HCT116 (cell line): Measurements from ENCODE around the gene TMEM94. TPM values are rescaled to one million over a fixed set of nuclear protein-coding genes. Genes with fewer than 3 reads are reported as not detected.

Experiments used
- ATAC-seq: fragments of 200-7000 bp; cut with Tn5 transposase; 2 replicates; pipeline ENCODE4 v1.9.1; 2020; ENCODE audit warnings: mild to moderate bottlenecking, moderate library complexity
- BruUV-seq: library from RNA; stranded (reverse); fragments of 400-500 nt; replicated peaks from 2 replicates; lab custom pipeline; 2021; lab: Mats Ljungman, UMichigan
- CTCF ChIA-PET: fragments of 300-600 bp; sonication (Branson Sonifier 250); formaldehyde crosslinking; loops from one replicate; lab custom pipeline; 2021; ENCODE audit warnings: antibody characterized with exemption; lab: Charles Lee
- POLR2A ChIA-PET: fragments of 300-600, 350-600 bp; sonication (Branson Sonifier 250); formaldehyde crosslinking; loops from one replicate; lab custom pipeline; 2021; ENCODE audit warnings: antibody characterized with exemption; lab: Charles Lee
- RAD21 ChIA-PET, 2 experiments: fragments of 300-600 bp; sonication (Branson Sonifier 250); formaldehyde crosslinking; loops; one replicate each; lab custom pipeline; 2023; ENCODE audit warnings: low total read pairs in 2 of 2; ENCODE audit not compliant: uncharacterized antibody in 2 of 2, unreplicated experiment in 2 of 2, low non-redundant PET in 1 of 2; lab: Charles Lee
- DNase-seq: peaks from one replicate; pipeline ENCODE4 v3.0.0-alpha.2; 2010; ENCODE audit warnings: low read depth, low spot score
- H2AFZ ChIP-seq: fragments of 200-600 bp; shearing (Covaris generic), sonication (generic); 2 replicates; pipeline ENCODE4 v1.6.1; 2017; ENCODE audit warnings: low read depth, mixed run types, mixed read lengths, antibody characterized with exemption, low read length; ENCODE audit not compliant: poor library complexity, severe bottlenecking
- H3K27ac ChIP-seq: 2 replicates; pipeline ENCODE4 v1.5.1; 2012; ENCODE audit warnings: low read depth, low read length
- H3K27me3 ChIP-seq: fragments of 200-600 bp; sonication (generic); 2 replicates; pipeline ENCODE4 v1.6.1; 2016; ENCODE audit warnings: mixed run types, low read length, mixed read lengths; ENCODE audit not compliant: insufficient read depth
- H3K36me3 ChIP-seq, 2 experiments: fragments of 200-500 bp in 1 of 2; fragments of 200-600 bp in 1 of 2; sonication (Bioruptor generic) in 1 of 2; sonication (generic) in 1 of 2; 2 replicates each; pipeline versions ENCODE4 v1.5.1 to v1.6.1; 2014 to 2016; ENCODE audit warnings: low read length in 2 of 2, inconsistent platforms in 1 of 2, mixed read lengths in 1 of 2, mixed run types in 1 of 2; ENCODE audit not compliant: insufficient read depth in 2 of 2, control insufficient read depth in 1 of 2
- H3K4me1 ChIP-seq, 2 experiments: fragments of 200-600 bp in 1 of 2; sonication (generic) in 1 of 2; 2 replicates each; pipeline versions ENCODE4 v1.5.1 to v1.6.1; 2012 to 2017; ENCODE audit warnings: low read length in 2 of 2, inconsistent platforms in 1 of 2, mild to moderate bottlenecking in 1 of 2, mixed read lengths in 1 of 2, mixed run types in 1 of 2, moderate library complexity in 1 of 2; ENCODE audit not compliant: insufficient read depth in 2 of 2, control insufficient read depth in 1 of 2
- H3K4me2 ChIP-seq: fragments of 200-600 bp; sonication (generic); 2 replicates; pipeline ENCODE4 v1.6.1; 2017; ENCODE audit warnings: mixed run types, low read length, mixed read lengths
- H3K4me3 ChIP-seq, 2 experiments: fragments of 200-600 bp in 1 of 2; sonication (generic) in 1 of 2; replicated peaks in 1 of 2; 2 replicates each; pipeline ENCODE4 v1.5.1; 2011 to 2016; ENCODE audit warnings: low read length in 2 of 2, control low read depth in 1 of 2, low read depth in 1 of 2, mild to moderate bottlenecking in 1 of 2, mixed read lengths in 1 of 2, mixed run types in 1 of 2
- H3K79me2 ChIP-seq: fragments of 200-600 bp; sonication (generic); 2 replicates; pipeline ENCODE4 v1.6.1; 2017; ENCODE audit warnings: mild to moderate bottlenecking, mixed run types, low read length, moderate library complexity, mixed read lengths; ENCODE audit not compliant: insufficient read depth
- H3K9ac ChIP-seq: fragments of 200-600 bp; sonication (generic); 2 replicates; pipeline ENCODE4 v1.6.1; 2016; ENCODE audit warnings: low read length, mixed read lengths
- H3K9me2 ChIP-seq: fragments of 200-600 bp; sonication (generic), shearing (Covaris generic); 2 replicates; pipeline ENCODE4 v1.6.1; 2017; ENCODE audit warnings: mixed run types, mild to moderate bottlenecking, moderate library complexity; ENCODE audit not compliant: insufficient read depth
- H3K9me3 ChIP-seq, 2 experiments: fragments of 200-500 bp in 1 of 2; fragments of 200-600 bp in 1 of 2; sonication (Bioruptor generic) in 1 of 2; sonication (generic) in 1 of 2; 2 replicates each; pipeline ENCODE4 v1.6.1; 2014 to 2017; ENCODE audit warnings: low read length in 2 of 2, mixed read lengths in 2 of 2, inconsistent platforms in 1 of 2, low read depth in 1 of 2, mild to moderate bottlenecking in 1 of 2, mixed run types in 1 of 2, moderate library complexity in 1 of 2; ENCODE audit not compliant: control insufficient read depth in 1 of 2, insufficient read depth in 1 of 2
- H4K20me1 ChIP-seq: fragments of 200-600 bp; sonication (generic), shearing (Covaris generic); 2 replicates; pipeline ENCODE4 v1.6.1; 2017; ENCODE audit warnings: mixed run types, mild to moderate bottlenecking, moderate library complexity; ENCODE audit not compliant: insufficient read depth
- CBX3 ChIP-seq: IDR thresholded peaks from 2 replicates; pipeline ENCODE4 v1.6.1; 2012; ENCODE audit warnings: low read depth
- EGR1 ChIP-seq: IDR thresholded peaks from 2 replicates; pipeline ENCODE4 v1.6.1; 2012; ENCODE audit warnings: low read depth
- ELF1 ChIP-seq: IDR thresholded peaks from 2 replicates; pipeline ENCODE4 v1.6.1; 2012; ENCODE audit warnings: low read depth, borderline replicate concordance
- EZH2phosphoT487 ChIP-seq: fragments of 200-600 bp; IDR thresholded peaks from 2 replicates; pipeline ENCODE4 v1.6.1; 2018; ENCODE audit warnings: antibody characterized with exemption, borderline replicate concordance
- FOSL1 ChIP-seq: IDR thresholded peaks from 2 replicates; pipeline ENCODE4 v1.6.1; 2012; ENCODE audit warnings: low read depth
- JUND ChIP-seq: IDR thresholded peaks from 2 replicates; pipeline ENCODE4 v1.6.1; 2012
- MAX ChIP-seq: IDR thresholded peaks from 2 replicates; pipeline ENCODE4 v1.6.1; 2012
- RAD21 ChIP-seq: IDR thresholded peaks from 2 replicates; pipeline ENCODE4 v1.6.1; 2012; ENCODE audit warnings: low read depth, mild to moderate bottlenecking
- REST ChIP-seq: IDR thresholded peaks from 2 replicates; pipeline ENCODE4 v1.6.1; 2012; ENCODE audit warnings: low read depth
- SIN3A ChIP-seq: IDR thresholded peaks from 2 replicates; pipeline ENCODE4 v1.6.1; 2012; ENCODE audit warnings: low read depth
- TCF7L2 ChIP-seq: IDR thresholded peaks from 2 replicates; pipeline ENCODE4 v1.7.0; 2011; ENCODE audit warnings: borderline replicate concordance, inconsistent platforms; ENCODE audit not compliant: insufficient read depth, insufficient read length; ENCODE audit errors: extremely low read depth
- ZFX ChIP-seq: fragments of 450-650 bp; IDR thresholded peaks from 2 replicates; pipeline ENCODE4 v1.6.1; 2017
- ZNF274 ChIP-seq: fragments of 200-500 bp; sonication (Bioruptor generic); IDR thresholded peaks from 2 replicates; pipeline ENCODE4 v1.6.1; 2014; ENCODE audit warnings: mild to moderate bottlenecking, low read depth, low read length, inconsistent platforms
- intact Hi-C: fragments of 100-400 bp; cut with micrococcal nuclease; formaldehyde crosslinking; loops from 2 replicates; pipeline ENCODE4 v1.10.0; 2022
- total RNA-seq: library from RNA; stranded (reverse); gene quantifications from one replicate; pipeline ENCODE4 v1.2.1, GENCODE V29; 2021; ENCODE audit not compliant: unreplicated experiment

The TMEM94 gene
- total RNA-seq, 1 experiment from 2014 or later, result 75.4 TPM

DNA sequence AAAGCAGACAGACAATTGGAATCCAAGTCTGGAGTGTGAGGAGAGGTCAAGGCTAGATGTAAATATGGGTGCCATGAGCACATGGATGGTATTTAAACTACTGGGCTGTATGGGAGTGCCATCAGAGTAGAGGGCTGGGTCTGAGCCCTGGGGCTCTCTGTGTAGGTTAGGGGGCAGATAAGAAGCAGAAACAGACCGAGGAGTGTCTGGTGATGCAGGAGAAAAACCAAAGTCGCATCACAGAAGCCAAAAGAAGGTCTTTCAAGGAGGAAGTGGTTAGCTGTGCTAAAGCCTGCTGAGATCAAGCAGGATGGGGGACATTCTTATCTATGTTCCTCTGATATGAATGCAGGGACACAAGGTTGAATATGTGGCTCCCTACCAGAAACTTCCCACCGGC is 61.8 kb downstream of the TMEM94 start:
- no TSS peak for BruUV-seq
- Histone ChIP-seq H3K9me3 (no peaks in the 10 kb centered on the region), H3K27me3 (no peaks in the 10 kb centered on the region), H3K27ac (no peak overlapping the region), H3K79me2 (peaks cover 47% of the 10 kb centered on the region), H3K4me2 (peak overlapping the region; percentile 95), H4K20me1 (no peaks in the 10 kb centered on the region), H3K9me2 (no peaks in the 10 kb centered on the region), H3K36me3 (peaks cover 18 to 42% of the 10 kb centered on the region in 2 experiments), H3K9ac (no peak overlapping the region; the same call in 1 of the 2 replicates), H3K4me1 (peaks cover 14 to 41% of the 10 kb centered on the region in 2 experiments), H3K4me3 (no peak overlapping the region), H2AFZ (no peak overlapping the region)
- DNase-seq, result no peak
- ChIA-PET POLR2A (no interaction called here), RAD21 (interaction anchor here in 1 of 2 experiments (1.3 kb wide), 1 partner anchor 8 kb away, joined by 3 read pairs; no protein-coding TSS in a partner anchor), CTCF (interaction anchor here (1.4 to 2.6 kb wide), 2 partner anchors 9 to 230 kb away, joined by 5 to 20 read pairs; no protein-coding TSS in a partner anchor)
- TF ChIP-seq REST (no peak), EGR1 (no peak), SIN3A (no peak), MAX (no peak), EZH2phosphoT487 (no peak), ELF1 (no peak), ZFX (no peak), ZNF274 (no peak), RAD21 (no peak), JUND (no peak), CBX3 (no peak), TCF7L2 (no peak), FOSL1 (no peak)
- ATAC-seq, result no peak
- intact Hi-C loops, result loop anchor here (5.0 to 10.0 kb wide), 4 partner anchors 84 to 246 kb away; partner anchors contain the start of genes MIF4GD and SMIM5
